ENCODE measurements around the gene CRTC2.
"Not testable (repeated sequence)": the region's sequence is repeated elsewhere in the genome, so short reads cannot be mapped to it uniquely, and the experiment has no call there.

GRCh38 chr1:153996882-153997281, 38.5 kb upstream of the CRTC2 start:
- not testable (repeated sequence) for TF ChIP-seq REST (IDR thresholded peaks at IDR 0.05; ENCODE audit: borderline replicate concordance); REST (CRISPR knock-in tag; IDR thresholded peaks at IDR 0.05; ENCODE audit: low read depth); ZNF589 (CRISPR knock-in tag; IDR thresholded peaks at IDR 0.05; ENCODE audit: low read depth)

All from K562 (cell line).